Testis (tissue), 3 donors: ENCODE results near the gene ADRA2A. TPM values are rescaled to one million over a fixed set of nuclear protein-coding genes. Genes with fewer than 3 reads are reported as not detected.

Source experiments
- DNase-seq: peaks from one replicate; pipeline ENCODE4 v3.0.0-alpha.2; 2019
- H3K27ac ChIP-seq, 2 donors: fragments of 200-600 bp; sonication (generic); one replicate each; pipeline ENCODE4 v1.5.1; 2019
- H3K27me3 ChIP-seq: fragments of 200-600 bp; sonication (generic); one replicate; pipeline ENCODE4 v1.5.1; 2019
- H3K36me3 ChIP-seq: fragments of 200-600 bp; sonication (generic); one replicate; pipeline ENCODE4 v1.5.1; 2017; ENCODE audit warnings: low read depth; ENCODE audit errors: missing control alignments
- H3K4me1 ChIP-seq: fragments of 200-600 bp; sonication (generic); one replicate; pipeline ENCODE4 v1.5.1; 2019
- H3K4me3 ChIP-seq, 2 donors: fragments of 200-600 bp; sonication (generic); one replicate each; pipeline ENCODE4 v1.5.1; 2017 to 2019
- H3K9me3 ChIP-seq: fragments of 200-600 bp; sonication (generic); one replicate; pipeline ENCODE4 v1.5.1; 2017
- POLR2A ChIP-seq: fragments of 450-650 bp; IDR thresholded peaks from one replicate; pipeline ENCODE4 v1.6.1; 2017; ENCODE audit warnings: antibody characterized with exemption, mild to moderate bottlenecking, moderate library complexity
- WGBS, 2 donors: methylation state at CpG; one replicate each; pipeline ENCODE4 v1.1.5; 2018; 5-methylcytosine and 5-hydroxymethylcytosine counted together
- intact Hi-C: fragments of 100-400 bp; cut with DNase I; formaldehyde crosslinking; loops from one replicate; pipeline ENCODE4 v1.15.1; 2023; ENCODE audit warnings: low total_unique reads
- polyA plus RNA-seq: library from polyadenylated mRNA; stranded (reverse); fragments of 350-450 nt; fragmentation: Illumina TruSeq; extraction: RNeasy Lipid Tissue Mini Kit (QIAGEN cat#74804); gene quantifications from one replicate; pipeline ENCODE4 v1.2.3, GENCODE V29; 2014; ENCODE audit warnings: low read depth, low replicate concordance; ENCODE audit not compliant: insufficient read depth
- total RNA-seq, 2 donors: library from RNA; depleted of rRNA; stranded (reverse); fragments of >200 nt; gene quantifications; one replicate each; pipeline ENCODE4 v1.2.3, GENCODE V29; 2016
- TF ChIP-seq, protein P1 (sequence below), 3 experiments: fragments of 450-650 bp in 2 of 3; fragments of 200-600 bp in 1 of 3; sonication (generic) in 1 of 3; IDR thresholded peaks; one replicate each; pipeline ENCODE4 v1.5.1; 2016 to 2019; ENCODE audit warnings: antibody characterized with exemption in 3 of 3, mild to moderate bottlenecking in 2 of 3, moderate library complexity in 1 of 3

The ADRA2A gene
- total and polyA plus RNA-seq, 3 donors from 2014 or later, result 5.7 to 6.9 (median 6.5) TPM

DNA sequence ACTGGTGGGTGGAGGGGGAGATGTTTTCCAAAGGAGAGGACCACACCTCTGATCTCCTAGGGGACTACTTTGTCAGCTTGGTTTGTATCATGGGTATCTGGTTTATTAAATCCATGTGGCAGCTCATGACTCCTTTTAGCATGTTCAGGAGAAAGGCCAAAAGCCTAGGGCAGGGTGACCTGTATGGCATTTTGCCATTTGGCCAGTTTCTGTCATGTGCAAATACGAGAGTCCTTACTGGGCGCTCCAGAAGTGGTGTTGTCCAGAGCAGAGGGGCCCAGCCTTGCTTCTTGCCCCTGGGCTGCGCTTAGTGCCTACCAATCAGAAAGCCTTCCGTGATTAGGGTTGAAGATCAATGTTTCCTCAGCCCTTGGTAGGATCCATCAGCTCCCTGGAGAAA is 31.0 kb downstream of the ADRA2A start:
- 90 to 95% methylated on average over 4 of the region's 4 CpGs for WGBS, 2 donors
- DNase-seq, result no peak
- Histone ChIP-seq H3K4me1 (no peaks in the 10 kb centered on the region), H3K4me3 (no peak overlapping the region), H3K36me3 (no peaks in the 10 kb centered on the region), H3K27me3 (no peaks in the 10 kb centered on the region), H3K27ac (no peak overlapping the region), H3K9me3 (no peaks in the 10 kb centered on the region)
- TF ChIP-seq POLR2A, result no peak
- TF ChIP-seq, protein P1, sequence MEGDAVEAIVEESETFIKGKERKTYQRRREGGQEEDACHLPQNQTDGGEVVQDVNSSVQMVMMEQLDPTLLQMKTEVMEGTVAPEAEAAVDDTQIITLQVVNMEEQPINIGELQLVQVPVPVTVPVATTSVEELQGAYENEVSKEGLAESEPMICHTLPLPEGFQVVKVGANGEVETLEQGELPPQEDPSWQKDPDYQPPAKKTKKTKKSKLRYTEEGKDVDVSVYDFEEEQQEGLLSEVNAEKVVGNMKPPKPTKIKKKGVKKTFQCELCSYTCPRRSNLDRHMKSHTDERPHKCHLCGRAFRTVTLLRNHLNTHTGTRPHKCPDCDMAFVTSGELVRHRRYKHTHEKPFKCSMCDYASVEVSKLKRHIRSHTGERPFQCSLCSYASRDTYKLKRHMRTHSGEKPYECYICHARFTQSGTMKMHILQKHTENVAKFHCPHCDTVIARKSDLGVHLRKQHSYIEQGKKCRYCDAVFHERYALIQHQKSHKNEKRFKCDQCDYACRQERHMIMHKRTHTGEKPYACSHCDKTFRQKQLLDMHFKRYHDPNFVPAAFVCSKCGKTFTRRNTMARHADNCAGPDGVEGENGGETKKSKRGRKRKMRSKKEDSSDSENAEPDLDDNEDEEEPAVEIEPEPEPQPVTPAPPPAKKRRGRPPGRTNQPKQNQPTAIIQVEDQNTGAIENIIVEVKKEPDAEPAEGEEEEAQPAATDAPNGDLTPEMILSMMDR (IDR thresholded peaks at IDR 0.05), result no peak
- intact Hi-C loops, result no loop called here

DNA sequence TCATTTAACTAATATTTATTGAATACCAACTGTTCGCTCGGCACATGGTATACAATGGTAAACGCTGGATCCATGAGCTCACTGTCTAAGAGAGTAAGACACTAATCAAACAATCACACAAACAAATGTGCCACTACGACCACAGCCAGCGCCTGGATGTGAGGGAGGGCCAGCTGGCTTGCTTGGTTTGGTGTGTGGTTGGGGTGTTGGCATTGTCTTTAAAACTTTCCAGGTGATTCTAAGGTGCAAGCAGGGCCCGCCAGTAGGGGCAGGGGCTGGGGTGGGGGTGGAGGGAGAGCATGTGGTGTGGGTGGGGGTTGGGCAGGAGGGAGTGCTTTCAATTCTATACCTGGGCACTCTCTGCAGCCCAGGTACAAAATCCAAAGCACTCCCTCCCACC is 31.6 kb downstream of the ADRA2A start:
- TF ChIP-seq, protein P1 (IDR thresholded peaks at IDR 0.05), result no peak
- no peak for TF ChIP-seq POLR2A
- Histone ChIP-seq H3K27me3 (no peaks in the 10 kb centered on the region), H3K36me3 (no peaks in the 10 kb centered on the region), H3K4me3 (no peak overlapping the region), H3K27ac (no peak overlapping the region), H3K4me1 (no peaks in the 10 kb centered on the region), H3K9me3 (no peaks in the 10 kb centered on the region)
- 81 to 98% methylated on average over 6 of the region's 6 CpGs for WGBS, 2 donors
- intact Hi-C loops, result no loop called here
- DNase-seq, result no peak

DNA sequence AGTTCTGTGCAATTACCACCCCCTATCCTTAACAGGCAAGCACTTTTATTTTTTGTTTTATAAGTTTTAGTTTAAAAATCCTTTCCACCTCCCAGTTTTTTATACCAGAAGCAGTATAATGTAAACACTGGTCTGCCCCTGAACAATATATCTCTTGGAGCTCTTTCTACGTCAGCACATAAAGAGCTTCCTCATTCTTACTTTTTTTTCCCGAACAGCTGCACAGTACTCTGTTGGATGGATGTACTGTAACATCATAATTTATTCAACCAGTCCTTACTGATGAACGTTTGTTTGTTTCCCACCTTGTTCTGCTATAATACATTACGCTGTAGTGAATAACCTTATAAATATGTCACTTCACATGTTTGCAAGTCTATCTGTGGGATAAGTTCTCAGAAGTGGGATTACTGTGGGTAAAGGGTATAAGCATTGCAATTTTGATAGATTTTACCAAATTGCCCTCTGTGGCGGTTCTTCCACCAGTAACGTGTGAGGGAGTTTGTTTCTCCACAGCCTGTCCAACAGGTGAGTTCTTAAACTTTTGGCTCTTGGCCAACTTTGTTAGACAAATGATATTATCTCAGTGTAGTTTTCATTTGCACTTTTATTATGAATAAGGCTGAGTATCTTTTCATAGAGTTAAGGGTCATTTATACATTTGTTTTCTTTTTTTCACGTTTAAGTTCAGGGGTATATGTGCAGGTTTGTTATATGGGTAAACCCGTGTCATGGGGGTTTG is 32.8 kb downstream of the ADRA2A start:
- Histone ChIP-seq H3K4me1 (no peaks in the 10 kb centered on the region), H3K36me3 (no peaks in the 10 kb centered on the region), H3K9me3 (no peaks in the 10 kb centered on the region), H3K4me3 (no peak overlapping the region), H3K27me3 (no peaks in the 10 kb centered on the region), H3K27ac (no peak overlapping the region)
- TF ChIP-seq POLR2A, result no peak
- TF ChIP-seq, protein P1 (IDR thresholded peaks at IDR 0.05), result no peak
- no peak for DNase-seq
- 66 to 74% methylated on average over 8 of the region's 8 CpGs for WGBS, 2 donors
- intact Hi-C loops, result no loop called here

DNA sequence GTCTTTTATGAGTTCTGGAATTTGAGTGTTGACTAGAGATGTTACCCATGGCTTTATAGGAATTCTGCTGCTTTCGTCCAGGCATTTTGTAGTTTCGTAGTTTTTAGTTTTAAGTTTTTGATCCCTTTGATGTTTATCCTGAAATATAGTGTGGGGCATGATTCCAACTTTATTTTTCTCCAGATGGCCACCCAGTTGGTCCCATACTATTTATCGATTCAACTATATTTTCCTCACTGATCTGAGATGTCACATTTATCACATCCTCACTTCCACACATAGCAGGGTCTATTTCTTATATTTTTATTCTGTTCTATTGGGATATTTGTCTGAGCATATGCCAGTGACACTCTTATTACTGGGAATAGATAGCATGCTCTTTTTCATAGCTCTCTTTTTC is 33.9 kb downstream of the ADRA2A start:
- Histone ChIP-seq H3K9me3 (no peaks in the 10 kb centered on the region), H3K27ac (no peak overlapping the region), H3K4me1 (no peaks in the 10 kb centered on the region), H3K4me3 (no peak overlapping the region), H3K27me3 (no peaks in the 10 kb centered on the region), H3K36me3 (no peaks in the 10 kb centered on the region)
- DNase-seq, result no peak
- intact Hi-C loops, result no loop called here
- no peak for TF ChIP-seq POLR2A
- TF ChIP-seq, protein P1 (IDR thresholded peaks at IDR 0.05), result no peak
- 91 to 94% methylated on average over 3 of the region's 3 CpGs for WGBS, 2 donors

DNA sequence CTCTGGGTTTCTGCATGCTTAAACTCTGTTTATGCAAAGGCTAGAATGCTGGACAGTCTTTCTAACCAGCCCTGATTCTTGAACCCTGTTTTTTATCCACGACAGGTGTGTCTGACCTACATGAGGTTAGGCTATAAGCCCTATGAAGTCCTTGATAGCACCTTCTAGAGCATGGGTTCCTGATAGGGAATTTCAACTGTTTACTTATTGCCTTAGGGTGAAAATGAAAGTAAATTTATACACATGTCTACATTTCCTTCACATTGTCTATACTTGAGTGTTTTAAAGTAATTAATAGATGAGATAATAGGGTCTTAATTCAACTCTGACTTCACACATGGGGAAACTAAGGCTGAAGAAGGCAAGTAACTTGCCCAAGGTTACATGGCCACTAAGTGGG is 35.5 kb downstream of the ADRA2A start:
- H3K36me3 ChIP-seq, result no peaks in the 10 kb centered on the region
- no peak overlapping the region for H3K27ac ChIP-seq
- H3K9me3 ChIP-seq, result no peaks in the 10 kb centered on the region
- 95 to 100% methylated on average over 1 of the region's 1 CpG for WGBS, 2 donors
- DNase-seq, result no peak
- H3K4me3 ChIP-seq, result no peak overlapping the region
- no peaks in the 10 kb centered on the region for H3K27me3 ChIP-seq
- H3K4me1 ChIP-seq, result no peaks in the 10 kb centered on the region
- no peak for TF ChIP-seq POLR2A
- TF ChIP-seq, protein P1 (IDR thresholded peaks at IDR 0.05), result no peak
- intact Hi-C loops, result no loop called here
